ENCODE results near the gene IMP4.

IMP4 gene

GRCh38 chr2:130353291-130354138, 10.8 kb downstream of the IMP4 start:
- DNase-seq = no peak
- in situ Hi-C loops (cut with HindIII; ENCODE audit: low pct_ligation_motif_present, low pct_unique_long_range_greater_than_20kb, low sequenced_read_pairs) = no loop called here

GRCh38 chr2:130354139-130354428, 11.4 kb downstream of the IMP4 start:
- in situ Hi-C loops (cut with HindIII; ENCODE audit: low pct_ligation_motif_present, low pct_unique_long_range_greater_than_20kb, low sequenced_read_pairs) = no loop called here
- no peak for DNase-seq

DNA sequence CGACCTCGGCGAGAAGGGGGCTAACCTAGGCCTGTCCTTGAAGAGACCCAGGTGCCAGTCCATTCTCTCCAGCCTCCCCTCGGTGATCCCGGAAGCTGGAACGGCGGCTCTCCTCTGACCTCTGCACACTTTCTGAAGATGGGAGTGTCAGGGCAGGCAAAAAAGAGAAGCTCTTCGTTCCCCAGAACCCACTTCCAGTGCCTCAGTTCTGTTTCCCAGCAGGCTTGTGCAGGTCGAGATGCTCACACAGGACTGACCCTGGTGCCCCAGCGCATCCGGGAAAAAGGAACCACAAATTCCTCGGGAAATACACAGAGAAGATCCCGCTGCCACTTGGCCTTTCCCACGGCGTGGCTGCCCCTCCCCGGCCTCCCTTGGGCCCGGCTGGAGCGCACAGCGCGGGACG, 12.5 kb downstream of the IMP4 start:
- no peak for DNase-seq

GRCh38 chr2:130355578-130356431, 13.1 kb downstream of the IMP4 start, which contains the start of gene PTPN18:
Gene PTPN18, plus strand, starts transcription at chr2:130356056. Its CDS starts 52 bp downstream, at chr2:130356108.
- DNase-seq = peak; percentile 95

More for the DNA sequence above, 12.5 kb downstream of the IMP4 start:
- in situ Hi-C loops (cut with HindIII; ENCODE audit: low pct_ligation_motif_present, low pct_unique_long_range_greater_than_20kb, low sequenced_read_pairs) = no loop called here

DNA sequence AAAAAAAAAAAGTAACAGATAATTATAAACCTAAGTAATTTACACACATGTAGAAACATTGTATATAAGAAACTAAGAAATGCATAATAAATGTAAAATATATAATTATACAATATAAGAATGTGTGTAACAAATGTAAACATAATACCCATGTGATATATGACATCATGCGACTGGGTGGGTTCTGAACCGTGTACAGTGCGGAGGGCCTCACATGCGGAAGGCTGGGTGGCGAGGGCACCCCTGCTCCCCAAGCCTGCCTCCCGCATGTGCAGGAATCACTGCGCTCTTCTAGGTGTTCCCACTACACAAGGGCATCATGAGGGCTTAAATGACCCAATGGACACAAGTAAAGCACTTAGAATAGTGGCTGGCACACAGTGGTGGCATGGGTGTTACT, 15.2 kb downstream of the IMP4 start:
- DNase-seq = no peak
- in situ Hi-C loops (cut with HindIII; ENCODE audit: low pct_ligation_motif_present, low pct_unique_long_range_greater_than_20kb, low sequenced_read_pairs) = no loop called here

More at GRCh38 chr2:130355578-130356431, 13.1 kb downstream of the IMP4 start, which contains the start of gene PTPN18:
- in situ Hi-C loops (cut with HindIII; ENCODE audit: low pct_ligation_motif_present, low pct_unique_long_range_greater_than_20kb, low sequenced_read_pairs) = no loop called here

- in situ Hi-C loops (cut with HindIII; ENCODE audit: low pct_ligation_motif_present, low pct_unique_long_range_greater_than_20kb, low sequenced_read_pairs) = no loop called here
Observed at GRCh38 chr2:130358420-130359350, 16.0 kb downstream of the IMP4 start.

GRCh38 chr2:130359466-130359865, 16.8 kb downstream of the IMP4 start:
- in situ Hi-C loops (cut with HindIII; ENCODE audit: low pct_ligation_motif_present, low pct_unique_long_range_greater_than_20kb, low sequenced_read_pairs) = no loop called here
- no peak for DNase-seq

More at GRCh38 chr2:130358420-130359350, 16.0 kb downstream of the IMP4 start:
- DNase-seq = no peak

DNA sequence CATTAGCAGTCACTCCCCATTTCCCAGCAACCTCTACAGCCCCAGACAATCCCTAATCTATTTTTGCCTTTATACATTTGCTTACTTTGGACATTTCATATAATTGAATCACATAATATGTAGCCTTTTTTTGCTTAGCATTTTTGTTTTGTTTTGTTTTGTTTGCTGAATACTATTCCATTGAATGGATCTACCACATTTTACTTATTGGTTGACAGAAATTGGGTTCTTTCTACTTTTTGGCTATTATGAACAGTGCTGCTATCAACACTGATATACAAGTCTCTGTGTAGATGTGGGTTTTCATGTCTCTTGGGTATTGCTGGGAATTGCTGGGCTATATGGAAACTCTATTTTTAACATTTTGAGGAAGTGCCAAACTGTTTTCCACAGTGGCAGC, 20.8 kb downstream of the IMP4 start:
- in situ Hi-C loops (cut with HindIII; ENCODE audit: low pct_ligation_motif_present, low pct_unique_long_range_greater_than_20kb, low sequenced_read_pairs) = no loop called here
- DNase-seq = no peak

DNA sequence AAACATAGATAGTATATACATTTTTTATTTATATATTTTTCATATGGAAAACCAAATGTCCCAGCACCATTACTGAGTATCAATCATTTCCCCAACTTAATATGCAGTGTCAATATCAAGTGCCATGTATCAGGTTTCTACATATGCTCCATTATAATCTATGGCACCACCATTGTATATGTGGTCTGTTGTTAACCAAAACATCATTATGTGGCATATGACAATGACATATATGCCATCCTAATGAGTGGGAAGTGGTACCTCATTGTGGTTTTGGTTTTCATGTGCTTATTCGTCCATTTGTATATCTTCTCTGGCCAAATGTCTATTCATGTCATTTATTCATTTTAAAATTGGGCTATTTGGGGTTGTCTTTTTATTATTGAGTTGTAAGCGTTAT, 22.4 kb downstream of the IMP4 start:
- no peak for DNase-seq
- in situ Hi-C loops (cut with HindIII; ENCODE audit: low pct_ligation_motif_present, low pct_unique_long_range_greater_than_20kb, low sequenced_read_pairs) = no loop called here

- DNase-seq = no peak
- in situ Hi-C loops (cut with HindIII; ENCODE audit: low pct_ligation_motif_present, low pct_unique_long_range_greater_than_20kb, low sequenced_read_pairs) = no loop called here
Observed at GRCh38 chr2:130365963-130366362, 23.3 kb downstream of the IMP4 start.

- DNase-seq = no peak
- in situ Hi-C loops (cut with HindIII; ENCODE audit: low pct_ligation_motif_present, low pct_unique_long_range_greater_than_20kb, low sequenced_read_pairs) = no loop called here
Observed at GRCh38 chr2:130366720-130367119, 24.0 kb downstream of the IMP4 start.

DNA sequence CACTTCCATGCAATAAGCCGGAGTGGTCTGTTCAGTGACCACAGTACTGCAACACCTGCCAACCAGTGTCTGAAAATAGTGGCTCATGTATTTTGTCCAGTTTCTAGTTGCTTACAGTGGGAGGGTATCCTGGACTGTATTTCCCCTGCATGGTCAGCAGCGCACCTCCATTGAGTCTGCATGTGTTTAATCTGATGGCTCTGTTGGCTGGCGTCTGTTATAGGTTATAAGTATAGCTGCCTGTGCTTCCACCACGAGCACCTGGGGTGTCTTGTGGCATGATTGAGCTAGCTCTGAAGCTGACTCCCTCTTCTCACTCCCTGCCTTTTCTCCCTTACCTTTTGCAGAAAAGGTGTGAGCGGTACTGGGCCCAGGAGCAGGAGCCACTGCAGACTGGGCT, 26.1 kb downstream of the IMP4 start:
- in situ Hi-C loops (cut with HindIII; ENCODE audit: low pct_ligation_motif_present, low pct_unique_long_range_greater_than_20kb, low sequenced_read_pairs) = no loop called here
- no peak for DNase-seq

- in situ Hi-C loops (cut with HindIII; ENCODE audit: low pct_ligation_motif_present, low pct_unique_long_range_greater_than_20kb, low sequenced_read_pairs) = no loop called here
- DNase-seq = no peak
Observed at GRCh38 chr2:130369311-130369964, 26.7 kb downstream of the IMP4 start.

DNA sequence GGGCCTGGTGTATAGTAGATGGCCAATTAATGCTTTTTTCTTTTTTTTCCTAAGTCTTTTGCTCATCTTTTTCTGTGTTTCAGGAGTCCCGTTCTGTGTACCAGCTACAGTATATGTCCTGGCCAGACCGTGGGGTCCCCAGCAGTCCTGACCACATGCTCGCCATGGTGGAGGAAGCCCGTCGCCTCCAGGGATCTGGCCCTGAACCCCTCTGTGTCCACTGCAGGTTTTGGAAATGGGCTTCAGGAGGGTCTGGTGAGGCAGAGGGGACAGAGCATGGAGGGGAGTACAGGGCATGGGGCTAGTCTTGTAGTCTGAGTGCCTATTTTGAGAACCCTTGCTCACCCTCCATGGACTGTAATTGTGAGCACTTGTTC, 27.3 kb downstream of the IMP4 start:
- no peak for DNase-seq
- in situ Hi-C loops (cut with HindIII; ENCODE audit: low pct_ligation_motif_present, low pct_unique_long_range_greater_than_20kb, low sequenced_read_pairs) = no loop called here

DNA sequence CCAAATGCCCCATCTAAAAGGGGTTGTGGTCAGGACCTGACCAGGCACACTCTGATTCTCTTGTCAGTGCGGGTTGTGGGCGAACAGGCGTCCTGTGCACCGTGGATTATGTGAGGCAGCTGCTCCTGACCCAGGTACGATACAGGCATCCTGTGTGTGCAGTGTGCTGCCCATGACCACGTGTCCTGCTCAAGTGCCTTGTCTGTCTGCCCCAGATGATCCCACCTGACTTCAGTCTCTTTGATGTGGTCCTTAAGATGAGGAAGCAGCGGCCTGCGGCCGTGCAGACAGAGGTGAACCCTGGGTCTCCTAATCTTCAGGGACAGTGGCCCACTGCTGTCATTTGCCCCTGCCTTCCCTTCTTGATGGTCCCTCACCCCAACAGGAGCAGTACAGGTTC, 27.8 kb downstream of the IMP4 start:
- DNase-seq = no peak
- in situ Hi-C loops (cut with HindIII; ENCODE audit: low pct_ligation_motif_present, low pct_unique_long_range_greater_than_20kb, low sequenced_read_pairs) = no loop called here

DNA sequence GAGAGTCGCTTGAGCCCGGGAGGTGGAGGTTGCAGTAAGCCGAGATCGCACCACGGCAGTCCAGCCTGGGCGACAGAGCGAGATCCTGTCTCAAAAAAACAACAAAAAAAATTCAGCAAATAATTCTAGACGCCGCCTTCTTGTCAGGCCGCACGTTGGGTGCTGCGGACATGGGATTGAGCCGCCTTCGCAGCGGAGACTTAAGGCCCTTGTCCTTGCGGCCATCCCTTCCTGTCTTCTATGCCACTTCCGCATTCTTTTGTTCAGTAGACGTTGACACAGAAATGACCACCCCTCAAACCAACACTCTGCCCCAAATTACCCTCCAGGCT, 29.0 kb downstream of the IMP4 start:
- in situ Hi-C loops (cut with HindIII; ENCODE audit: low pct_ligation_motif_present, low pct_unique_long_range_greater_than_20kb, low sequenced_read_pairs) = no loop called here
- DNase-seq = peak; percentile 67

DNA sequence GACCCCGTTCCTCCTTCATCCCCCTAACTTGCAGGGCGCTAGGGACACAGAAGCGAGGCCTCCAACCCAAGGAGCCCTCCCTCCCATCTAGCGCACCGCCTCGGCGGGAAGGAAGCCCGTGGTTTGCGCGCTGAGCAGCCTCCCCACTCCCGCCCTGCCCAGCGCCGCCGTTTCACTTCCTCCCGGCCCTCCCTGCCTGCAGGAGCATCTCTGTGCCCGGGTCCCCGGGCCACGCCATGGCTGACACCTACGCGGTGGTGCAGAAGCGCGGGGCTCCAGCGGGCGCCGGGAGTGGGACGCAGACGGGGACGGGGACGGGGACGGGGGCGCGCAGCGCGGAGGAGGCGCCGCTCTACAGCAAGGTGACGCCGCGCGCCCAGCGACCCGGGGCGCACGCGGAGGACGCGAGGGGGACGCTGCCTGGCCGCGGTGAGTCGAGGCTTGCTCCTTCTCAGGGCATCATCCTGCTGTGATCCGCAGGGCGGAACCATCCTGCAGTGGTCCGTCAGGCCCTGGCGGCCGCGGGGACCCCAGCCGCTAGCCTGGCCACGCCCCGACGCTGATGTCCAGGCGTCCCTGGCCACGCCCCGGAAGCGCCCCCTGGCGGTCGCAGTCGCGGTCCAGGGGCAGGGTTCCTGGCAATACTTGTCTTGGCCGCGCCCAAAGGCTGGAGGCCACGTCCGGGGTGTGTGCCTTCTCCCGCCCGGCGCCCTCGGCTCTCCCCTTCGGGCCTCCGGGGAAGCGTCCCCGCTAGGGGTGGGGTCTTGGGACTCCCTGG, 29.5 kb downstream of the IMP4 start:
- in situ Hi-C loops (cut with HindIII; ENCODE audit: low pct_ligation_motif_present, low pct_unique_long_range_greater_than_20kb, low sequenced_read_pairs) = no loop called here
- DNase-seq = peak; percentile 90

All from ACHN (cell line).